HepG2 (cell line): Measurements from ENCODE around the gene VAV2. TPM values are rescaled to one million over a fixed set of nuclear protein-coding genes. Genes with fewer than 3 reads are reported as not detected.

Source experiments
- ATAC-seq: fragments of 200-7000 bp; cut with Tn5 transposase; 3 replicates; pipeline ENCODE4 v1.9.1; 2020; ENCODE audit warnings: mild to moderate bottlenecking, moderate library complexity
- BruUV-seq: library from RNA; stranded (reverse); fragments of 400-500 nt; replicated peaks from 2 replicates; lab custom pipeline; 2021; lab: Mats Ljungman, UMichigan
- CTCF ChIA-PET: fragments of 300-600 bp; formaldehyde crosslinking; extraction: SDS; loops from one replicate; lab custom pipeline; 2021; ENCODE audit warnings: low total read pairs, inconsistent platforms, low intra/inter-chr PET ratio; lab: Yijun Ruan, JAX
- POLR2A ChIA-PET: fragments of 350-600 bp; sonication (Branson Sonifier 250); formaldehyde crosslinking; loops from one replicate; lab custom pipeline; 2020; ENCODE audit warnings: antibody characterized with exemption, inconsistent platforms; lab: Yijun Ruan, JAX
- DNase-seq: peaks from one replicate; pipeline ENCODE4 v3.0.0-alpha.2; 2015; ENCODE audit warnings: low spot score
- FAIRE-seq: peaks from 3 replicates; lab custom pipeline; 2011; peaks lifted over from hg19 to GRCh38; lab: Jason Lieb, UNC
- H2AFZ ChIP-seq: one replicate; pipeline ENCODE4 v1.6.1; 2011; ENCODE audit warnings: low read length, inconsistent platforms
- H3K27ac ChIP-seq: fragments of 300-600 bp; 3 replicates; pipeline ENCODE4 v1.8.0; 2011; ENCODE audit warnings: mixed run types, mild to moderate bottlenecking, mixed read lengths, low read length, inconsistent platforms; ENCODE audit not compliant: insufficient read depth; ENCODE audit errors: extremely low read length
- H3K27me3 ChIP-seq, 2 experiments: fragments of 200-600 bp in 1 of 2; 2 replicates in 1 of 2; 3 replicates in 1 of 2; pipeline versions ENCODE4 v1.6.0 to v1.8.0; 2011; ENCODE audit warnings: low read length in 2 of 2, mild to moderate bottlenecking in 2 of 2, moderate library complexity in 2 of 2, inconsistent platforms in 1 of 2; ENCODE audit not compliant: insufficient read depth in 2 of 2, control insufficient read depth in 1 of 2
- H3K36me3 ChIP-seq, 2 experiments: fragments of 200-600 bp in 1 of 2; replicated peaks in 1 of 2; 2 replicates in 1 of 2; 3 replicates in 1 of 2; pipeline versions ENCODE4 v1.5.1 to v1.8.0; 2011; ENCODE audit warnings: low read length in 2 of 2, inconsistent platforms in 1 of 2; ENCODE audit not compliant: insufficient read depth in 2 of 2, control insufficient read depth in 1 of 2
- H3K4me1 ChIP-seq: 2 replicates; pipeline ENCODE4 v1.5.1; 2012; ENCODE audit warnings: low read length, inconsistent platforms; ENCODE audit not compliant: insufficient read depth
- H3K4me2 ChIP-seq: 2 replicates; pipeline ENCODE4 v1.6.0; 2011; ENCODE audit warnings: low read depth, low read length, inconsistent platforms
- H3K4me3 ChIP-seq, 3 experiments: fragments of 200-600 bp in 1 of 3; sonication (generic), shearing (Covaris generic) in 1 of 3; replicated peaks in 1 of 3; 2 replicates each; pipeline ENCODE4 v1.5.1; 2011 to 2016; ENCODE audit warnings: low read length in 3 of 3, inconsistent platforms in 2 of 3, low read depth in 2 of 3, mild to moderate bottlenecking in 2 of 3, control low read depth in 1 of 3, mixed read lengths in 1 of 3; ENCODE audit not compliant: insufficient read depth in 1 of 3
- H3K79me2 ChIP-seq: one replicate; pipeline ENCODE4 v1.6.1; 2011; ENCODE audit warnings: low read length, inconsistent platforms; ENCODE audit not compliant: insufficient read depth
- H3K9ac ChIP-seq: 2 replicates; pipeline ENCODE4 v1.6.0; 2011; ENCODE audit warnings: mild to moderate bottlenecking, low read depth, low read length, inconsistent platforms; ENCODE audit not compliant: insufficient read depth
- H3K9me3 ChIP-seq: 2 replicates; pipeline ENCODE4 v1.5.1; 2012; ENCODE audit warnings: mild to moderate bottlenecking, low read length
- H4K20me1 ChIP-seq: 2 replicates; pipeline ENCODE4 v1.6.0; 2011; ENCODE audit warnings: inconsistent platforms, mild to moderate bottlenecking, low read length, moderate library complexity; ENCODE audit not compliant: insufficient read depth
- AGO2 ChIP-seq: fragments of 200-400 bp; formaldehyde crosslinking; optimal IDR thresholded peaks from 2 replicates; pipeline ENCODE3; 2017; ENCODE audit warnings: mild to moderate bottlenecking, low read depth, low read length, moderate library complexity
- FUBP1 ChIP-seq: sonication (generic); formaldehyde crosslinking; IDR thresholded peaks from 2 replicates; pipeline ENCODE4 v1.5.1; 2020; ENCODE audit warnings: missing genetic modification reagents, mild to moderate bottlenecking, borderline replicate concordance
- GABPA ChIP-seq, 2 experiments: IDR thresholded peaks; 2 replicates each; pipeline ENCODE4 v1.6.1; 2011 to 2016; ENCODE audit warnings: low read depth in 2 of 2, low read length in 1 of 2, missing biosample characterization in 1 of 2, missing genetic modification characterization in 1 of 2
- GMEB1 ChIP-seq: sonication (generic); formaldehyde crosslinking; IDR thresholded peaks from 2 replicates; pipeline ENCODE4 v1.5.1; 2020; ENCODE audit warnings: missing genetic modification reagents, mild to moderate bottlenecking, borderline replicate concordance
- HNRNPLL ChIP-seq: fragments of 200-400 bp; formaldehyde crosslinking; IDR thresholded peaks from 2 replicates; pipeline ENCODE4 v1.6.1; 2017; ENCODE audit warnings: mild to moderate bottlenecking, low read depth, low read length; ENCODE audit not compliant: poor library complexity, severe bottlenecking
- MXI1 ChIP-seq: IDR thresholded peaks from 3 replicates; pipeline ENCODE4 v1.6.1; 2012; ENCODE audit warnings: low read depth, low read length, inconsistent platforms, borderline replicate concordance
- ZNF362 ChIP-seq: sonication (generic); formaldehyde crosslinking; IDR thresholded peaks from 2 replicates; pipeline ENCODE4 v1.4.0; 2020; ENCODE audit warnings: missing genetic modification reagents, mild to moderate bottlenecking, borderline replicate concordance
- ZNF510 ChIP-seq: sonication (generic); formaldehyde crosslinking; IDR thresholded peaks from 2 replicates; pipeline ENCODE4 v1.4.0; 2020; ENCODE audit warnings: low read depth, mild to moderate bottlenecking, missing genetic modification reagents
- WGBS: methylation state at CpG from one replicate; pipeline ENCODE4 v1.1.6; 2017; ENCODE audit warnings: low lambda C conversion rate; 5-methylcytosine and 5-hydroxymethylcytosine counted together
- in situ Hi-C: cut with HindIII; loops from 2 replicates; pipeline ENCODE4 v1.10.0; 2017; ENCODE audit warnings: low pct_unique_long_range_greater_than_20kb; ENCODE audit not compliant: extremely low pct_ligation_motif_present
- intact Hi-C: fragments of 100-400 bp; cut with micrococcal nuclease; formaldehyde crosslinking; loops from one replicate; pipeline ENCODE4 v1.10.0; 2022; ENCODE audit not compliant: unreplicated experiment
- polyA plus RNA-seq, 8 experiments: library from polyadenylated mRNA; depleted of rRNA in 3 of 8; stranded (reverse) in 7 of 8; unstranded in 1 of 8; fragments of >200 nt; fragmentation: Illumina TruSeq in 4 of 8; extraction: Trizol in 4 of 8; gene quantifications; 2 replicates each; pipeline versions ENCODE4 v1.2.1 to v1.2.3, GENCODE V29; 2011 to 2016; ENCODE audit warnings: low read depth in 4 of 8, missing spikeins in 1 of 8, mixed read lengths in 1 of 8; ENCODE audit not compliant: insufficient read depth in 1 of 8
- total RNA-seq, 5 experiments: library from RNA; depleted of rRNA; stranded (reverse); fragments of >200 nt; fragmentation: Illumina TruSeq; extraction: Trizol; gene quantifications; 2 replicates each; pipeline ENCODE4 v1.2.3, GENCODE V29; 2016; ENCODE audit warnings: low read depth in 1 of 5

The VAV2 gene
- total and polyA plus RNA-seq, 2 of the 13 experiments (the other 11 are each of a cell fraction or from before 2014, with no cell fraction given), result 22.5 to 22.9 TPM

GRCh38 chr9:133951265-133951664 is 40.9 kb downstream of the VAV2 start:
- H3K36me3 ChIP-seq, result peaks cover 2 to 24% of the 10 kb centered on the region in 2 experiments; a peak in 3 of 5 replicates
- no peaks in the 10 kb centered on the region for H3K27me3 ChIP-seq
- in situ Hi-C loops (no loop called here), intact Hi-C loops (no loop called here)
- POLR2A ChIA-PET, result interaction anchor here (1.1 kb wide), 1 partner anchor 59 kb away, joined by 5 read pairs; no protein-coding TSS in a partner anchor
- H3K9me3 ChIP-seq, result no peaks in the 10 kb centered on the region
- no peak overlapping the region for H3K4me2 ChIP-seq
- H3K9ac ChIP-seq, result no peak overlapping the region
- H2AFZ ChIP-seq, result no peak overlapping the region
- H3K79me2 ChIP-seq, result peaks cover 81% of the 10 kb centered on the region
- BruUV-seq, result no TSS peak
- DNase-seq (no peak), ATAC-seq (no peak), FAIRE-seq (no peak)
- TF ChIP-seq GABPA (IDR thresholded peaks at IDR 0.05; ENCODE audit: low read depth, low read length) (0 out of 2 replicates have a peak, but pooled peaks have one; percentile 13), GABPA (CRISPR knock-in tag; IDR thresholded peaks at IDR 0.05; ENCODE audit: low read depth) (no peak), AGO2 (peak; percentile 23), ZNF510 (CRISPR knock-in tag) (no peak)
- H3K4me3 ChIP-seq, result no peak overlapping the region
- H4K20me1 ChIP-seq, result peaks cover 40% of the 10 kb centered on the region; the same call in 1 of the 2 replicates
- WGBS, result 100% methylated on average over 3 of the region's 8 CpGs
- H3K4me1 ChIP-seq, result no peaks in the 10 kb centered on the region
- CTCF ChIA-PET, result no interaction called here
- no peak overlapping the region for H3K27ac ChIP-seq

GRCh38 chr9:133950629-133951111 is 41.5 kb downstream of the VAV2 start:
- in situ Hi-C loops, result no loop called here
- Histone ChIP-seq H3K4me2 (no peak overlapping the region), H3K9ac (no peak overlapping the region), H4K20me1 (peaks cover 37% of the 10 kb centered on the region; the same call in 1 of the 2 replicates), H3K27ac (no peak overlapping the region), H3K4me1 (no peaks in the 10 kb centered on the region), H2AFZ (no peak overlapping the region), H3K36me3 (peaks cover 4 to 29% of the 10 kb centered on the region in 2 experiments; a peak in 3 of 5 replicates), H3K9me3 (no peaks in the 10 kb centered on the region), H3K27me3 (no peaks in the 10 kb centered on the region), H3K79me2 (peaks cover 81% of the 10 kb centered on the region)
- WGBS, result 98% methylated on average over 25 of the region's 25 CpGs
- POLR2A ChIA-PET, result no interaction called here
- intact Hi-C loops, result no loop called here
- no peak for FAIRE-seq
- no peak for ATAC-seq
- DNase-seq, result no peak
- BruUV-seq, result no TSS peak
- TF ChIP-seq FUBP1 (CRISPR knock-in tag) (no peak), MXI1 (no peak), ZNF362 (no peak), HNRNPLL (no peak), GMEB1 (CRISPR knock-in tag) (no peak)
- TF ChIP-seq, all 625 proteins: peak for 0
- CTCF ChIA-PET, result no interaction called here
- H3K4me3 ChIP-seq, result no peak overlapping the region
